Hepatocyte (in vitro differentiated cells): ENCODE results near the gene NFRKB. TPM values are rescaled to one million over a fixed set of nuclear protein-coding genes. Genes with fewer than 3 reads are reported as not detected.

Experiments used
- DNase-seq: peaks from one replicate; pipeline ENCODE4 v3.0.0-alpha.2; 2016; ENCODE audit warnings: low spot score
- H2AFZ ChIP-seq: fragments of 200-600 bp; sonication (generic); 2 replicates; pipeline ENCODE4 v1.6.0; 2016; ENCODE audit warnings: antibody characterized with exemption, mild to moderate bottlenecking
- H3K27ac ChIP-seq: fragments of 200-600 bp; sonication (generic); 2 replicates; pipeline ENCODE4 v1.5.1; 2016; ENCODE audit warnings: mild to moderate bottlenecking
- H3K27me3 ChIP-seq: fragments of 200-600 bp; sonication (generic); 2 replicates; pipeline ENCODE4 v1.6.1; 2016
- H3K36me3 ChIP-seq: fragments of 200-600 bp; sonication (generic); replicated peaks from 2 replicates; pipeline ENCODE4 v1.5.1; 2016; ENCODE audit warnings: low read depth; ENCODE audit not compliant: insufficient read depth
- H3K4me1 ChIP-seq: fragments of 200-600 bp; sonication (generic); 2 replicates; pipeline ENCODE4 v1.5.1; 2016; ENCODE audit warnings: mild to moderate bottlenecking, moderate library complexity; ENCODE audit not compliant: insufficient read depth
- H3K4me2 ChIP-seq: fragments of 200-600 bp; sonication (generic); 2 replicates; pipeline ENCODE4 v1.6.0; 2016
- H3K4me3 ChIP-seq: fragments of 200-600 bp; sonication (generic); 2 replicates; pipeline ENCODE4 v1.5.1; 2016; ENCODE audit warnings: mild to moderate bottlenecking
- H3K79me2 ChIP-seq: fragments of 200-600 bp; sonication (generic); 2 replicates; pipeline ENCODE4 v1.6.0; 2017; ENCODE audit warnings: mild to moderate bottlenecking
- H3K9me2 ChIP-seq: fragments of 200-600 bp; sonication (generic); replicated peaks from 2 replicates; pipeline ENCODE4 v1.6.0; 2017; ENCODE audit warnings: mild to moderate bottlenecking; ENCODE audit not compliant: insufficient read depth
- H3K9me3 ChIP-seq: fragments of 200-600 bp; sonication (generic); 2 replicates; pipeline ENCODE4 v1.5.1; 2016; ENCODE audit warnings: low read depth, mild to moderate bottlenecking
- H4K20me1 ChIP-seq: fragments of 200-600 bp; sonication (generic); 2 replicates; pipeline ENCODE4 v1.6.0; 2016; ENCODE audit warnings: mild to moderate bottlenecking; ENCODE audit not compliant: insufficient read depth, poor library complexity, severe bottlenecking
- EZH2 ChIP-seq: fragments of 200-600 bp; sonication (generic); IDR thresholded peaks from 2 replicates; pipeline ENCODE4 v1.6.1; 2016; ENCODE audit warnings: antibody characterized with exemption, mild to moderate bottlenecking, borderline replicate concordance
- EZH2phosphoT487 ChIP-seq: fragments of 200-600 bp; sonication (generic); IDR thresholded peaks from one replicate; pipeline ENCODE4 v1.6.1; 2018; ENCODE audit warnings: antibody characterized with exemption, mild to moderate bottlenecking, low read depth, moderate library complexity; ENCODE audit not compliant: unreplicated experiment, severe bottlenecking
- WGBS: methylation state at CpG from one replicate; pipeline ENCODE4 v1.1.6; 2016; ENCODE audit warnings: low lambda C conversion rate; ENCODE audit errors: missing lambda C conversion rate; 5-methylcytosine and 5-hydroxymethylcytosine counted together
- polyA plus RNA-seq: library from polyadenylated mRNA; unstranded; fragments of >200 nt; fragmentation: Nextera tagmentation; extraction: Ambion mirVana; gene quantifications from 2 replicates; pipeline ENCODE4 v1.2.1, GENCODE V29; 2016
- total RNA-seq: library from RNA; depleted of rRNA; stranded (reverse); fragments of >200 nt; gene quantifications from 2 replicates; pipeline ENCODE4 v1.2.3, GENCODE V29; 2014
- TF ChIP-seq, protein P1 (sequence below): fragments of 200-600 bp; sonication (generic); IDR thresholded peaks from 2 replicates; pipeline ENCODE4 v1.5.1; 2016; ENCODE audit warnings: antibody characterized with exemption, mild to moderate bottlenecking; ENCODE audit not compliant: poor library complexity

NFRKB gene
- total and polyA plus RNA-seq, 2 experiments from 2014 or later = 12.8 to 27.3 TPM

- H2AFZ ChIP-seq = no peak overlapping the region
- peaks cover 13% of the 10 kb centered on the region for H3K4me1 ChIP-seq
- peak; percentile 46 for DNase-seq
- no peaks in the 10 kb centered on the region for H4K20me1 ChIP-seq
- H3K9me2 ChIP-seq = no peaks in the 10 kb centered on the region
- WGBS = 26% methylated on average over 3 of the region's 3 CpGs
- H3K4me2 ChIP-seq = no peak overlapping the region
- H3K36me3 ChIP-seq = no peaks in the 10 kb centered on the region
- TF ChIP-seq EZH2phosphoT487 (no peak), EZH2 (no peak)
- TF ChIP-seq, protein P1, sequence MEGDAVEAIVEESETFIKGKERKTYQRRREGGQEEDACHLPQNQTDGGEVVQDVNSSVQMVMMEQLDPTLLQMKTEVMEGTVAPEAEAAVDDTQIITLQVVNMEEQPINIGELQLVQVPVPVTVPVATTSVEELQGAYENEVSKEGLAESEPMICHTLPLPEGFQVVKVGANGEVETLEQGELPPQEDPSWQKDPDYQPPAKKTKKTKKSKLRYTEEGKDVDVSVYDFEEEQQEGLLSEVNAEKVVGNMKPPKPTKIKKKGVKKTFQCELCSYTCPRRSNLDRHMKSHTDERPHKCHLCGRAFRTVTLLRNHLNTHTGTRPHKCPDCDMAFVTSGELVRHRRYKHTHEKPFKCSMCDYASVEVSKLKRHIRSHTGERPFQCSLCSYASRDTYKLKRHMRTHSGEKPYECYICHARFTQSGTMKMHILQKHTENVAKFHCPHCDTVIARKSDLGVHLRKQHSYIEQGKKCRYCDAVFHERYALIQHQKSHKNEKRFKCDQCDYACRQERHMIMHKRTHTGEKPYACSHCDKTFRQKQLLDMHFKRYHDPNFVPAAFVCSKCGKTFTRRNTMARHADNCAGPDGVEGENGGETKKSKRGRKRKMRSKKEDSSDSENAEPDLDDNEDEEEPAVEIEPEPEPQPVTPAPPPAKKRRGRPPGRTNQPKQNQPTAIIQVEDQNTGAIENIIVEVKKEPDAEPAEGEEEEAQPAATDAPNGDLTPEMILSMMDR = no peak
- H3K79me2 ChIP-seq = no peaks in the 10 kb centered on the region
- H3K27me3 ChIP-seq = no peaks in the 10 kb centered on the region
- no peak overlapping the region for H3K4me3 ChIP-seq
- H3K27ac ChIP-seq = peak overlapping the region; percentile 64
- H3K9me3 ChIP-seq = no peaks in the 10 kb centered on the region
Observed at GRCh38 chr11:129866311-129866710, 29.1 kb downstream of the NFRKB start.

GRCh38 chr11:129865701-129866100, 29.7 kb downstream of the NFRKB start:
- H3K9me3 ChIP-seq = no peaks in the 10 kb centered on the region
- WGBS = 91% methylated on average over 4 of the region's 4 CpGs
- no peaks in the 10 kb centered on the region for H3K9me2 ChIP-seq
- no peak overlapping the region for H3K4me3 ChIP-seq
- H3K36me3 ChIP-seq = no peaks in the 10 kb centered on the region
- DNase-seq = no peak
- no peak overlapping the region for H3K4me2 ChIP-seq
- no peaks in the 10 kb centered on the region for H3K27me3 ChIP-seq
- no peaks in the 10 kb centered on the region for H3K79me2 ChIP-seq
- TF ChIP-seq EZH2 (no peak), EZH2phosphoT487 (no peak)
- TF ChIP-seq, protein P1 = no peak
- no peaks in the 10 kb centered on the region for H4K20me1 ChIP-seq
- H3K27ac ChIP-seq = peak overlapping the region; percentile 64
- no peak overlapping the region for H2AFZ ChIP-seq
- peaks cover 13% of the 10 kb centered on the region for H3K4me1 ChIP-seq

GRCh38 chr11:129864811-129865210, 30.6 kb downstream of the NFRKB start:
- H2AFZ ChIP-seq = no peak overlapping the region
- TF ChIP-seq, protein P1 = no peak
- TF ChIP-seq EZH2phosphoT487 (no peak), EZH2 (no peak)
- no peak overlapping the region for H3K4me3 ChIP-seq
- no peak overlapping the region for H3K27ac ChIP-seq
- H3K79me2 ChIP-seq = no peaks in the 10 kb centered on the region
- H4K20me1 ChIP-seq = no peaks in the 10 kb centered on the region
- WGBS = 97% methylated on average over 5 of the region's 5 CpGs
- H3K9me3 ChIP-seq = no peaks in the 10 kb centered on the region
- no peaks in the 10 kb centered on the region for H3K36me3 ChIP-seq
- no peaks in the 10 kb centered on the region for H3K9me2 ChIP-seq
- no peak overlapping the region for H3K4me2 ChIP-seq
- DNase-seq = no peak
- peaks cover 13% of the 10 kb centered on the region for H3K4me1 ChIP-seq
- H3K27me3 ChIP-seq = no peaks in the 10 kb centered on the region
